GM21576 (cell line): ENCODE measurements around the gene NACA2.
"Not testable (repeated sequence)": the region's sequence is repeated elsewhere in the genome, so short reads cannot be mapped to it uniquely, and the experiment has no call there.

Source experiments
- ATAC-seq: cut with Tn5 transposase; IDR thresholded peaks from one replicate; pipeline ENCODE4 v1.9.1; 2021; ENCODE audit warnings: mild to moderate bottlenecking, moderate library complexity; ENCODE audit not compliant: unreplicated experiment

The NACA2 gene

GRCh38 chr17:61600621-61601020 is 9.6 kb upstream of the NACA2 start:
- no peak for ATAC-seq

- no peak for ATAC-seq
These were observed 8.6 kb upstream of the NACA2 start for GRCh38 chr17:61599608-61600007.

GRCh38 chr17:61598014-61598413 is 7.0 kb upstream of the NACA2 start:
- ATAC-seq, result no peak

- no peak for ATAC-seq
These were observed 6.6 kb upstream of the NACA2 start for GRCh38 chr17:61597607-61598006.

GRCh38 chr17:61595418-61596186 is 4.6 kb upstream of the NACA2 start:
- ATAC-seq, result no peak

GRCh38 chr17:61594294-61594825 is 3.3 kb upstream of the NACA2 start:
- no peak for ATAC-seq

GRCh38 chr17:61593426-61593825 is 2.4 kb upstream of the NACA2 start:
- no peak for ATAC-seq

GRCh38 chr17:61591930-61592329 is 911 bp upstream of the NACA2 start:
- no peak for ATAC-seq

GRCh38 chr17:61589990-61590389 is 1.0 kb downstream of the NACA2 start:
- no peak for ATAC-seq

GRCh38 chr17:61587807-61588660 is 3.0 kb downstream of the NACA2 start:
- ATAC-seq, result no peak

- no peak for ATAC-seq
These were observed 3.8 kb downstream of the NACA2 start for GRCh38 chr17:61587242-61587641.

GRCh38 chr17:61586622-61587021 is 4.4 kb downstream of the NACA2 start:
- not testable (repeated sequence) for ATAC-seq

- no peak for ATAC-seq
These were observed 4.9 kb downstream of the NACA2 start for GRCh38 chr17:61586031-61586566.

- ATAC-seq, result no peak
These were observed 6.2 kb downstream of the NACA2 start for GRCh38 chr17:61584866-61585265.

- no peak for ATAC-seq
These were observed 6.8 kb downstream of the NACA2 start for GRCh38 chr17:61584266-61584665.

GRCh38 chr17:61583660-61584264 is 7.3 kb downstream of the NACA2 start:
- ATAC-seq, result no peak

GRCh38 chr17:61583242-61583641 is 7.8 kb downstream of the NACA2 start:
- ATAC-seq, result no peak

- ATAC-seq, result no peak
These were observed 8.4 kb downstream of the NACA2 start for GRCh38 chr17:61582593-61582992.

- ATAC-seq, result no peak
These were observed 9.2 kb downstream of the NACA2 start for GRCh38 chr17:61581611-61582349.

GRCh38 chr17:61580502-61580901 is 10.5 kb downstream of the NACA2 start:
- ATAC-seq, result no peak
